GM19351 (cell line): ENCODE results near the gene AZGP1.
"Not testable (repeated sequence)": the region's sequence is repeated elsewhere in the genome, so short reads cannot be mapped to it uniquely, and the experiment has no call there.

Source experiments
- ATAC-seq: cut with Tn5 transposase; IDR thresholded peaks from one replicate; pipeline ENCODE4 v1.9.1; 2021; ENCODE audit warnings: mild to moderate bottlenecking, moderate library complexity; ENCODE audit not compliant: unreplicated experiment

AZGP1 gene

DNA sequence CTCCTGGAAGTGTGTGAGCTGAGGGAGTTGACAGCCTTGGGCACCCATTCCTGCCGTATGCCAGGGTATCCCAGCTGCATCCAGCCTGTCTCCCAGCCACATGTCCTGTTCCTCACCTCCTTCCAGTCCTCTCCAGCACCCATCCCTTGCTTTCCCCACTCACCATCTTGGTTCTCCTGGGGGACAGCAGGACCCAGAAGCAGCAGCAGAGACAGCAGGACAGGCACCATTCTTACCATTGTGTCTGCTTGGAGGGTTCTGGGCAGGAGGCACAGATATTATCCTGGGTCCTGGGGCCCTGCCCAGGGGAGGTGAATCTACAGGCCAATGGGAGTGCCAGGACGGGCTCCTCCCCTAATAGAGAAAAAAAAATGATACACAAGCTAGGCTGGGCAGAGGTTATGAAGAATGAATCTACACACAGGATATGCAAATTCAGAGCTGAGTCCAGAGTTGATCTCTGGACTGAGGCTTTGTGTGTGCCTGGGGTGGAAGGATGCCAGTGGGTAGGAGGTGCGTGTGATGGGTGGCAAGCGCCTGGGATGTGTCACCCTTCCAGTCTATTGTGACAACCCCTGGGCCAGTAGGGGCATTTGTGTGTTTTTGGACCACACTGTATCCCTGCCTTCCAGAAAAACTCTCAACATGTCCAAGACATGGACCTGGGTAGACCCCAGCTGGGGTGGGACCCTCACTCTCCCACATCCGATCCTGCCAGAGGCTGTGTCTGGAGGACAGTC lies at the start of gene AZGP1:
AZGP1 (minus strand) TSS at position 250 of the 740 bp plus-strand sequence; CDS start at position 239, 11 bp downstream.
- no peak for ATAC-seq

DNA sequence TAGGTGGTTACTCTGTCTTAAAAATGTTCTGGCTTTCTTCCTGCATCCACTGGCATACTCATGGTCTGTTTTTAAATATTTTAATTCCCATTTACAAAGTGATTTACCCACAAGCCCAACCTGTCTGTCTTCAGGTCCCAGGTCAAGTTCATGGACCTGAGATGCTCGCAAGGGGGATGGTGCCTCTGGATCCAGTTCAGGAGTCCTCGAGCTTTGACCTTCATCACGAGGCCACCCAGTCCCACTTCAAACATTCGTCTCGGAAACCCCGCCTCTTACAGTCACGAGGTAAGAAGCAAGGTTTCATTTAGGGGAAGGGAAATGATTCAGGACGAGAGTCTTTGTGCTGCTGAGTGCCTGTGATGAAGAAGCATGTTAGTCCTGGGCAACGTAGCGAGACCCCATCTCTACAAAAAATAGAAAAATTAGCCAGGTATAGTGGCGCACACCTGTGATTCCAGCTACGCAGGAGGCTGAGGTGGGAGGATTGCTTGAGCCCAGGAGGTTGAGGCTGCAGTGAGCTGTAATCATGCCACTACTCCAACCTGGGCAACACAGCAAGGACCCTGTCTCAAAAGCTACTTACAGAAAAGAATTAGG lies 48.3 kb upstream of the AZGP1 start:
- ATAC-seq, result no peak

DNA sequence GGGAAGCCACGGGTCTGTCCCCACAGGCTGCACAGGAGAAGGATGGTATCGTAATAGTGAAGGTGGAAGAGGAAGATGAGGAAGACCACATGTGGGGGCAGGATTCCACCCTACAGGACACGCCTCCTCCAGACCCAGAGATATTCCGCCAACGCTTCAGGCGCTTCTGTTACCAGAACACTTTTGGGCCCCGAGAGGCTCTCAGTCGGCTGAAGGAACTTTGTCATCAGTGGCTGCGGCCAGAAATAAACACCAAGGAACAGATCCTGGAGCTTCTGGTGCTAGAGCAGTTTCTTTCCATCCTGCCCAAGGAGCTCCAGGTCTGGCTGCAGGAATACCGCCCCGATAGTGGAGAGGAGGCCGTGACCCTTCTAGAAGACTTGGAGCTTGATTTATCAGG lies 47.7 kb upstream of the AZGP1 start:
- ATAC-seq, result no peak

DNA sequence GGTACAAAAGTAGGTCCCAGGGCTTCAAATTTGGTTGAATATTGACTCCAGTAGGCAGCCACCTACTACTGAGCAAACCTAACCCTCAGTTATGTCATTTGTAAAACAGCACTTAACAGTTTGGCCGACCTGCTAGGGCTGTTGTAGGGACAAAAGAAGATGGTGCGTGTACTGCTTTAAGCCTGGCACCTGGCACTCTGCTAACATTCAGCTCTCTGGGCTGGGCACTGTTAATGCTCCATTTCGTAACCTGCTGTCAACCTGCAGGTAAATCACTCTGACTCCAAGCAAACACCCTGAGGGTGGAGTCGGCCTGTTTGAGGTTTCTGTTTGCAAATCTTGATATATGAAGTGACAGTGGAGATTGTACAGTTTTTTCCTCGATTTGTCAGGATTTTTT lies 46.8 kb upstream of the AZGP1 start:
- ATAC-seq, result no peak

DNA sequence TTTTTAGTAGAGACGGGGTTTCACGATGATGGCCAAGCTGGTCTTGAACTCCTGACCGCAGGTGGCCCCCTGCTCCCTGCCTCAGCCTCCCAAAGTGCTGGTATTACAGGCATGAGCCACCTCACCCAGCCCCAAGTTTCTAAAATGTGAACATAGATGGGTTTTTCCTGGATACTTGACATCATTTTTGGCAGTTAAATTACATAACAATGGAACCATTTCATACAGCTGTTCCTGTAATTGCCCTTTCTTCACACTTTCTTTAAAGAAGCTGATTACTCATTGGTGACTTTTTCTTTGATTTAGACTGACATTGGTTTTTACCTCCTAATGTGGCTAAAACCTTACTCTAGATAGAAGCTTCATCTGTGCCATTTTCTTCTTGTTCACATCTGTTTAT lies 45.5 kb upstream of the AZGP1 start:
- no peak for ATAC-seq

DNA sequence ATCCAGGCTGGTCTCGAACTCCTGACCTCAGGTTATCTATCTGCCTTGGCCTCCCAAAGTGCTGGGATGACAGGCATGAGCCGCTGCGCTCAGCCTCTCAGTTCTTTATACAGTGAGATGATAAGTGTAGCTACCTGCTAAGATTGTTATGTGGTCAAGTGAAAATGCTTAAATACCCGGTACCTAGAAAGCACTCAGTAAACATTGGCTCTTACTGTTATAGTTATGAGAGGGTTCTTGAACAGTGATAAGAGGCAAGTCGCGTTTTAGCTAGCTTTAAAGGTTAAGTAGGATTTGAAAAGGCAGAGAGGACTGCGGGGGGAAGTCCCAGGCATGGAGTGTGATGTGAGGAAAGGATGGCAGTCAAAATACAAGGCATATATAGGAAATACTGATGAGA lies 44.1 kb upstream of the AZGP1 start:
- ATAC-seq, result no peak

DNA sequence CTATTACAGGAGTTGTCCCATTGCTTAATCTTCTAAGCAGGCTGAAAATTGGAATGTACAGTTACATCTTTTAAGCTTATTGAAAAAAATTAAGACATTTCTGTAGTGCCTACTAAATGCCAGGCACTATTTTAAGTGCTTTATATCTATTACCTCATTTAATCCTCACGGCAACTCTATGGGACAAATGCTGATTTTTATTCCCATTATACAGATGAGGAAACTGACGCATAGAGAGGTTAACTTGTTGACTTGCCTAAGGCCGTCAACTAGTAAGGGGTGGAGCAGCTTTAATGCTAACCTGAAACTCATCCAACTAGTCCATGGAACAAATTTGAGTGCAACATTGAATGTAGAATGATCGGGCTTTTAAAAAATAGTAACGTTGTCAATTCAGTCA lies 42.0 kb upstream of the AZGP1 start:
- ATAC-seq, result no peak

DNA sequence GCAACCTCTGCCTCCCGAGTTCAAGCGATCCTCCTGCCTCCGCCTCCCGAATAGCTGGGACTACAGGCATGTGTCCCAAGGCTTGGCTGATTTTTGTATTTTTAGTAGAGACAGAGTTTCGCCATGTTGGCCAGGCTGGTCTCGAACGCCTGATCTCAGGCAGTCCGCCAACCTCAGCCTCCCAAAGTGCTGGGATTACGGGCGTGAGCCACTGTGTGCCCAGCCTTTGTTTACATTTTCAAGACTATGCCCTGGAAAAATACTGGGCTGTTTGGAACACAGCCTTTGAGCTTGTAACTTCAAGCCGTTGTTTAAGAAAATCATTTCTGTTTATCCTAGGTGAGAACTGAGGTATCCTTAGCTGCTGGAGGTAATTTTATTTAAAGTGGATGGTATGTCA lies 41.5 kb upstream of the AZGP1 start:
- no peak for ATAC-seq

DNA sequence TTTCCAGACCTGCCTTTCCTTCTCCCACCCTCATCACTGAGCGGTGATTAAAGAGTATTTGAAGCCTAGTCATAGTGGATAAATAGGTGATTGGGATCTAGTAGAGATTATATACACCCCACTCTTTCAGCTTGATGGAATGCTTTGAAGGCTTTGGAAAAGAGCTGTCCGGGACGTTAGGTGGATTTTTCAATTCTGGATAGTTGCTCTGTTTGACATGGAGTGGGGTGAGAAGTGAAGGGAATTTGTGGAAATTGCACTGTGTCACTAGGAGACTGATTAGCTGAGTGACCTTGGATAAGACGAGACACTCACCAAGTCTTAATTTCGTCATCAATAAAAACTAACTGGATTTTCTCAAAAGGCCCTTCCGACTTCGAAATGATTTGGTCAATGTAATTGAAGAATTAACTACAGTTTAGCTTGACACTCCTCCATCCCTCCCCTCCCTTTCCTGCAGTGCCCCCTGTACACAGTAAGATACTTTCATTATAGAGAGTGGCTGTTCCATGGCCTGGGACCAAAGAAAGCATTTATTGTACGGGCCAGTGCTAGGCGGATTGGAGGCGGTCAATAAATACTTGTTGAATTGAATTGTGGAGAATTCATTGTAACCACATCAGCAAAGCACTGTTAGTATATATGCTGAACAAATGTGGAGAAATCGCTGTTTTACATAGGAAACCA lies 40.5 kb upstream of the AZGP1 start:
- no peak for ATAC-seq

DNA sequence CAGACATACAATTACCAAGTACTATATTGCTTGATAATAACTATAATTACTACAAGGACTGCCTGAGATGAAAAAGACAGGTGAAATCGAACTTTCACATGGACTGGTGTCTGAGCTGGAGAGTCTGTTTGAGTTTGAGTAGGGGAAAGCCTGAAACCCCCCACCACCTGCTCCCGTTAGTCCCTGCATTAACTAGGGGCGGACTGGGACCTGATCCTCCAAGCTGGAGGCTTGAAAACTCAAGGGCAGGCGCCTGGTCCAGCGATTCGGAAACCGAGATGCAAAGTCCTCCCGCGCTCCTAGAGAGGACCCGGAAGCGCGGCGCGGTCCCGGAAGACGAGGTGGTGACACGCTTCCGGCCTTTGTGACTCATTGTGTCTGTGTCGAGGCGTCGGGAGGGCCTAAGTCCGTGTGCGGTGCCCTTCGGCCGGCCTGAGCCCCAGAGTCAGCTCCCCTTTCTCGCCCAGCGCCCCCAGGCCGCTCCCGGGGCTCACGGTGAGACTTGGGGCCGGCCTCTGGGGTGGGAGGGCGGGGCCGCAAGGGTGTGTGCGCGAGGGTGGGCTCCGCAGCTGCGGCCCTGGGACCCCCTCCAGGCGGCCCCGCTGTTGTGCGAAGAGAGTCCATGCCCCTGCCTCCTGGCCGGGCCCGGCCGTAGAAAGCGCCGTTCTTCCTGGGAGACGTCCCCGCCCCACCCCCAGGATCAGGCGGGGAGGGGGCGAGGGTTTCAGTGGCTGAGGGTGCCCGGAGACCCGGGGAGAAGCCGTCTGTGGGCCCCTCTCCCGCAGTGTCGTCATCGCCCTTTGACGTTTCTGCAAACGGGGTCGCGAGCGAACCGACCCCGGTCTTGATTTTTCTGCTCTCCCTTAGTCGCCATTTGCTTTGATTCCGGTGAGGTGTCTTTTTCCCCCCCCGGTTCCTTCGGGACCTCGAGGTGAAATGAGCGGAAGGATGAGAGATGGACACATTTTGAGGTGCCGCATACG lies 39.7 kb upstream of the AZGP1 start, which contains the start of gene ZKSCAN1:
ZKSCAN1 (plus strand) TSS at position 365 of the 983 bp plus-strand sequence. CDS start 7,911 bp downstream, outside the sequence.
- peak; percentile 97 for ATAC-seq

DNA sequence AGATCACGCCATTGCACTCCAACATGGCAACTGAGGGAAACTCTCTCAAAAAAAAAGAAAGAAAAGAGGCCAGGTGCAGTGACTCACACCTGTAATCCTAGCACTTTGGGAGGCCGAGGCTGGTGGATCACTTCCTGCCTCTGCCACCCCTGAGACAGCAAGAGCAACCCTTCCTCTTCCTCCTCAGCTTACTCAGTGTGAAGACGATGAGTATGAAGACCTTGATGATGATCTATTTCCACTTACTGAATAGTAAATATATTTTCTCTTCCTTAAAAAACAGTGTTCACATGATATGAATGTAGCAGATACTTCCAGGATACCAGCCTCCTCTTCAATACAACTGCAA lies 37.5 kb upstream of the AZGP1 start:
- ATAC-seq, result no peak

DNA sequence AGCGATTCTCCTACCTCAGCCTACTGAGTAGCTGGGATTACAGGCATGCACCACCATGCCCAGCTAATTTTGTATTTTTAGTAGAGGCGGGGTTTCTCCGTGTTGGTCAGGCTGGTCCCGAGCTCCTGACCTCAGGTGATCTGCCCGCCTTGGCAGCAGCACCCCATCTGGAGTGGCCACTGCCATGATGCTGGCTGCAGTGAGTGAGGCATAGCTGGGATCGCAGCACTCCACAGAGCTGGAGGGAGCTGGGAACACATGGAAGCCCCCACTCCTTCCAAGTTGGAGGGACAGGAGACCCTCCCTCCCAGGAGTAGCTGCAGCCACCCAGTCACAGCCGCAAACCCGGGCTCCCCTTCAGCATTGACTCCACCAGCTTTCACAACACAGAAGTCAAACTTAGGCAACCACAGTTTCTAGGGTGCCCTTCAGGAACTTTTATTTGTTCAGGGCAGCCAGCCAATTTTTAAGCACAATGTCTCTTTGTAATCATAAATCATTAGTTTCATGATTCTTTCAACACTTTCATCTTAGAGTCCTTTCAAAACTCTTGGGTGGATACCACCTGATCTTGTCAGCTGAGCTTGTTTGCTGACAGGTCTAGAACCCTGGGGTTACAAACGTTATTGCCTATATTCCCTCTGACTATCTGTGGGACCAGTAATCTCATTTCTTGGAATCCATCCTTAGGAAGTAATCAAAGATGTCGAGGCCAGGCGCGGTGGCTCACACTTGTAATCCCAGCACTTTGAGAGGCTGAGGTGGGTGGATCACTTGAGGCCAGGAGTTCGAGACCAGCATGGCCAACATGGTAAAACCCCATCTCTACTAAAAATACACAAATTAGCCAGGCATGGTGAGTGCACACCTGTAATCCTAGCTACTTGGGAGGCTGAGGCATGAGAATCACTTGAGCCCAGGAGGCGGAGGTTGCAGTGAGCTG lies 36.8 kb upstream of the AZGP1 start:
- not testable (repeated sequence) for ATAC-seq

DNA sequence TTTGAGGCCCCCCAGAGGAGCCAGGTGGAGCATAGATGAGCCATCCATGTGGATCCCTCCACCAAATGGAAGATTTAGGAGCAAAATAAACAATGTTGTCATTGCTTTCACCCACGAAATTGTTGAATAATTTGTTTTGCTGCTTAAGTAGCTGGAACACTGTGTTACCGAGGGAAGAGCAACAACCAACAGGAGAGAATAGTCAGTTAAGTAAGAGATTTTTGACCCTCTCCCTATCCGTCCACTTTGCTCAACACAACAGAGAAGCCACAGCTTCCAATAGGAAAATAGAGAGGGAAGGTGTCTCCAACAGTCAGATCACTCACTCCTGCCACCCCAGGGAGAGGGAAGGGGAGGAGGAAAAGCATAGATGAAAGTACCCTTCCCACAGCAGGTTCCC lies 35.7 kb upstream of the AZGP1 start:
- no peak for ATAC-seq

DNA sequence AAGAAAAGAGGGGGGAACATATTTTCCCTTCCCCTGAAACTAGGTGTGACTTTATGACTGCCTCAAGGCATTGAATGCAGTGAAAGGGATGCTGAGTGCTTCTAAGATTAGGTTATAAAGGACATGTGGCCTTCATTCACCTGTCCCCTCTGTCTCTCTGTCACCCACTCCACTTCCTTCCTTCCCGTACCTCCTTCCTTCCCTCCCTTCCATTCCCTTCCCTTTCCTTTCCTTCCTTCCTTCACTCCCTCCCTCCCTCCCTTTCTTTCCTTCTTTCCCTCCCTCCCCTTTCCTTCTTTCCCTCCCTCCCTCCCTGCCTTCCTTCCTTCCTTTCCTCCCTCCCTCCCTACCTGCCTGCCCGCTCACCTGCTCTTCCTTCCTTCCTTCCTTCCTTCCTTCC lies 35.1 kb upstream of the AZGP1 start:
- no peak for ATAC-seq

DNA sequence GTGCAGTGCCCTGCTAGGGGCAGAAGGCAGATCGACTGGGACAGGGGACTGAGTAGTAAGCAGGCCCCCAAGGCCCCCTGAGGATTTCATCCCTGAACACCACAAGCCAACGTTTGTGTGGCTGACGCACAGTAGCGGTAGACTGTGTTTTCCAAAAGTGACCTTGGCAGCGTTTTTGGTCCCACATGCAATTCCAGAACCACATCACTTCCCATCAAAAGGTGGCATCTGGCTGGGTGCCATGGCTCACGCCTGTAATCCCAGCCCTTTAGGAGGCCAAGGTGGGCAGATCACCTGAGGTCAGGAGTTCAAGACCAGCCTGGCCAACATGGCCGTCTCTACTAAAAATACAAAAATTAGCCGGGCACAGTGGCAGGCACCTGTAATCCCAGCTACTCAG lies 34.1 kb upstream of the AZGP1 start:
- not testable (repeated sequence) for ATAC-seq

DNA sequence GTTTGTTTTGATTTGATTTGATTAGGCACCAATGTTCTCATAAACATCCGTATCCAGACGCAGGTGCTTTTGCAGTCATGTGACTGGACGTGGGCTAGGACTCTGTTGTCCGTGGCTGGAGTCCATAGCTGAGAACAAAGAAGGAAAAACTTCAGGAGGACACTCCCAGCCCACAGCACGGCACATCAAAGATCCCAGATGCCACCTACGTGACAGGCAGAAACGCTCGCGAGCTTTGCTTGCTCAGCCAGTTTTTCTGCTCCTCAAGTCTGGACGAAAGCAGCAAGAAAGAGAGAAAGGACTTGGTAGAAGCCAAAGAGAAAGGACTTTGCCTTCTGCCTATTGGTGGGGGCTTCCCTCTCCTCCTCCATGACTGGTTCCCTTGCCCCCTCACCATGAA lies 32.7 kb upstream of the AZGP1 start:
- no peak for ATAC-seq

DNA sequence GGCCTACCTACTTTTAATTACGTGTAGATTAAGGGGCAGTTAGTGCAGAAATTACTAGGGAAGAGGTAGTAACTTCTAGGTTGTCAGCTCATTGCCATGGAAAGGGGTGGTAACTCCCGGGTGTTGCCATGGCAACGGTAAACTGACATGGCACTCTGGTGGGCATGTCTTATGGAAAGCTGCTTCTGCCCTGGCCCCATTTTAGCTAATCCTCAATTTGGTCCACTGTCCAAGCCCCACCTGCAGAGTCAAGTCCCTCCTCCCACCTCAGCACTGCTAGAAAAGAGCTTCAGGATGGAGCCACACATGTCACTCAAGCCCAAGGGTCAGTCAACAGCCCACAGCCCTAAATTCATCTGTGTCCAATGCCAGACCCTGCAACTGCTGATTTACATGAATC lies 32.1 kb upstream of the AZGP1 start:
- no peak for ATAC-seq

DNA sequence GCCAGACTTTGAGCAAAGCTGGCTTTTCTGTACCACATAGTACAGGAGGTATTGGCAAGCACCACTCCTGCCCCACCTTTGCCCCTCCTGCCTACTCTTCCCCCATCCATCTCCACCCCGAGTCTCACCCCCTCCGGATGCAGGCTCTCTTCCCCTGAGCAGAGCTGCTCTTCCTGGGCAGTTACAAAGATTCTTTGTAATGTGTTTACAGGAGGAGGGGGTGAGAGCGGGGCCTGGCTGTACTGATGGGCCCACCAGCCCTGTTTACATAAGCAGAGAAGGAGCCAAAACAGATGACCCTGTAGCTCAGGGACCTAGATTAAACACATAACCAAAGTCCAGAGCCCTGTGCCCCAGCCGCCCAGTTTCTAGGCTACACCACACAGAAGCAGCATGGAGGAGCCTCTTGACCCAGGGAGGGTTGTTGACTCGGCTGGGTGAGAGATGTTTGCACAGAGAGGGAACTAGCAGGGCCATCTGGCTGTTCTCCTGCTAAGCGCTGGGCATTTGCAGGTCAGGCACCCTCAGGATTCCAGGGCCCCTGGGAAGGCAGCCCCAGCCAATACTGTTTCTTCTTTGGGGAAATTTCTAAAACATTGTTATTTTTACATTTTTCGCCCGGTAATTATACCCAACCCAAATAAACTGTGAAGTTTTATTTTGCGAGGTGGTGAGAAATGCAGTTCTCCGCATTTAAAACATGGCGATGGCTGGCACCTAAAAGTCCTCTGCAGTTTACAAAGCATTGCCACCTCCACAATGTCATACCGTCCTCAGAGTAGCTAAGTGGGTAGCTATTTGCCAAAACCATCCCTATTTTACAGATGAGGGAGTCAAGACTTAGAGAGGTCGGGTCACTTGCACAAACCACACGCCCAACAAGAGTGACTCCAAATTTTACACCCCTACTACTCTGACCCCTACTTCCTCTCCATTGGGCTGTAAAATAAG lies 28.2 kb upstream of the AZGP1 start:
- ATAC-seq, result no peak

DNA sequence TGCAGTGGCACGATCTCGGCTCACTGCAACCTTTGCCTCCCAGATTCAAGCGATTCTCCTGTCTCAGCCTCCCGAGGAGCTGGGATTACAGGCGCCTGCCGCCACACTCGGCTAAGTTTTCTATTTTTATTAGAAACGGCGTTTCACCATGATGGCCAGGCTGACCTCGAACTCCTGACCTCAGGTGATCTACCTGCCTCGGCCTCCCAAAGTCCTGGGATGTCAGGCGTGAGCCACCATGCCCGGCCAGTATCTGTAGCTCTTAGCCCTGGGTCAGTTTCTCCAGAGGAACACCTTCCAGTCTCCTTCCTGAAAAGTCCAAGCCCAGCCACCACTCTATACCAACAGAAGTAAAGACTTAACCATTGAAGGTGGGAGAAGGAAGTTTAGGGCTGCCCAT lies 24.4 kb upstream of the AZGP1 start:
- no peak for ATAC-seq
